AG04450 (cell line): ENCODE data around the gene WSB2. TPM values are rescaled to one million over a fixed set of nuclear protein-coding genes. Genes with fewer than 3 reads are reported as not detected.
"Not testable (repeated sequence)": the region's sequence is repeated elsewhere in the genome, so short reads cannot be mapped to it uniquely, and the experiment has no call there.

Source experiments
- CTCF ChIA-PET: fragments of 300-600, 350-600 bp; formaldehyde crosslinking; extraction: SDS; loops from one replicate; lab custom pipeline; 2022; ENCODE audit warnings: antibody characterized with exemption, inconsistent platforms; lab: Charles Lee
- POLR2A ChIA-PET: fragments of 350-600 bp; formaldehyde crosslinking; extraction: SDS; loops from one replicate; lab custom pipeline; 2021; ENCODE audit warnings: antibody characterized with exemption, inconsistent platforms; lab: Yijun Ruan, JAX
- DNase-seq: peaks from one replicate; pipeline ENCODE4 v3.0.0-alpha.2; 2011; ENCODE audit warnings: low read depth, low spot score
- H3K27ac ChIP-seq: one replicate; pipeline ENCODE4 v1.5.1; 2012; ENCODE audit warnings: low read depth, low read length, control low read depth
- H3K27me3 ChIP-seq: one replicate; pipeline ENCODE4 v1.6.0; 2012; ENCODE audit warnings: low read length; ENCODE audit not compliant: control insufficient read depth, insufficient read depth
- H3K4me3 ChIP-seq: 2 replicates; pipeline ENCODE4 v1.5.1; 2011; ENCODE audit warnings: mild to moderate bottlenecking, low read depth, low read length, control low read depth
- H3K9me3 ChIP-seq: 2 replicates; pipeline ENCODE4 v1.5.1; 2012; ENCODE audit warnings: low read length; ENCODE audit not compliant: control insufficient read depth, insufficient read depth
- CTCF ChIP-seq: IDR thresholded peaks from 2 replicates; pipeline ENCODE4 v1.5.1; 2011; ENCODE audit warnings: low read depth, low read length, control low read depth, inconsistent platforms
- polyA plus RNA-seq: library from polyadenylated mRNA; depleted of rRNA; stranded (reverse); fragments of >200 nt; gene quantifications from 2 replicates; pipeline ENCODE4 v1.2.3, GENCODE V29; 2011

The WSB2 gene
- polyA plus RNA-seq, 1 experiment: 111 TPM

GRCh38 chr12:118011377-118011776 lies 49.6 kb downstream of the WSB2 start:
- no peak for TF ChIP-seq CTCF
- Histone ChIP-seq H3K27ac (no peak overlapping the region), H3K4me3 (no peak overlapping the region), H3K9me3 (no peaks in the 10 kb centered on the region), H3K27me3 (peaks cover 2% of the 10 kb centered on the region)
- POLR2A ChIA-PET: no interaction called here
- CTCF ChIA-PET: no interaction called here
- DNase-seq: no peak

- no peak for TF ChIP-seq CTCF
- H3K9me3 ChIP-seq: no peaks in the 10 kb centered on the region
- DNase-seq: no peak
- no peak overlapping the region for H3K27ac ChIP-seq
- ChIA-PET CTCF (no interaction called here), POLR2A (no interaction called here)
- H3K27me3 ChIP-seq: peaks cover 2% of the 10 kb centered on the region
- no peak overlapping the region for H3K4me3 ChIP-seq
These were observed 50.1 kb downstream of the WSB2 start for GRCh38 chr12:118010903-118011302.

- H3K27me3 ChIP-seq, H3K4me3 ChIP-seq, POLR2A ChIA-PET, DNase-seq, H3K9me3 ChIP-seq, H3K27ac ChIP-seq: not testable (repeated sequence)
- CTCF ChIA-PET: interaction anchor here (0.7 kb wide), 1 partner anchor 1178 kb away, joined by 3 read pairs; no protein-coding TSS in a partner anchor
These were observed 61.2 kb downstream of the WSB2 start for GRCh38 chr12:117999806-118000205.

GRCh38 chr12:117998719-117999118 lies 62.3 kb downstream of the WSB2 start:
- H3K9me3 ChIP-seq: no peaks in the 10 kb centered on the region
- no peak overlapping the region for H3K27ac ChIP-seq
- ChIA-PET CTCF (no interaction called here), POLR2A (no interaction called here)
- H3K27me3 ChIP-seq: no peaks in the 10 kb centered on the region
- no peak for DNase-seq
- H3K4me3 ChIP-seq: no peak overlapping the region
- no peak for TF ChIP-seq CTCF

GRCh38 chr12:117994551-117995438 lies 66.2 kb downstream of the WSB2 start:
- POLR2A ChIA-PET: no interaction called here
- no peak for TF ChIP-seq CTCF

More at GRCh38 chr12:117994551-117995438, 66.2 kb downstream of the WSB2 start:
- Histone ChIP-seq H3K27me3 (no peaks in the 10 kb centered on the region), H3K27ac (no peak overlapping the region), H3K4me3 (no peak overlapping the region), H3K9me3 (no peaks in the 10 kb centered on the region)
- CTCF ChIA-PET: interaction anchor here (0.7 kb wide), 1 partner anchor 8 kb away, joined by 3 read pairs; no protein-coding TSS in a partner anchor
- DNase-seq: no peak
